GM12872 (cell line): ENCODE results near the gene TCF19.

Source experiments
- CTCF ChIP-seq: IDR thresholded peaks from 3 replicates; pipeline ENCODE4 v1.5.1; 2011; ENCODE audit warnings: low read depth, mild to moderate bottlenecking, low read length, moderate library complexity; ENCODE audit not compliant: insufficient read depth

The TCF19 gene

GRCh38 chr6:31168606-31169005 lies 10.2 kb downstream of the TCF19 start:
- no peak for TF ChIP-seq CTCF

GRCh38 chr6:31169123-31169857 lies 10.9 kb downstream of the TCF19 start:
- no peak for TF ChIP-seq CTCF

GRCh38 chr6:31170600-31170881 lies 12.2 kb downstream of the TCF19 start, which contains the start of gene POU5F1:
TSS of gene POU5F1 (minus strand) at chr6:31170682. CDS start at chr6:31170620, 62 bp downstream.
- TF ChIP-seq CTCF = no peak

GRCh38 chr6:31170987-31171671 lies 12.7 kb downstream of the TCF19 start:
- no peak for TF ChIP-seq CTCF

- no peak for TF ChIP-seq CTCF
Observed at GRCh38 chr6:31171931-31172905, 13.8 kb downstream of the TCF19 start.

- no peak for TF ChIP-seq CTCF
Observed at GRCh38 chr6:31172973-31173384, 14.6 kb downstream of the TCF19 start.

- TF ChIP-seq CTCF = no peak
Observed at GRCh38 chr6:31173406-31173805, 15.0 kb downstream of the TCF19 start.
